OCI-LY1 (cell line): ENCODE data around the gene CHST13.

ENCODE experiments used
- CTCF ChIP-seq: fragments of 200-600 bp; sonication (generic), shearing (Covaris generic); IDR thresholded peaks from 2 replicates; pipeline ENCODE4 v1.5.1; 2017; ENCODE audit warnings: mild to moderate bottlenecking, antibody characterized with exemption, low read length, moderate library complexity, mixed read lengths
- EZH2 ChIP-seq: fragments of 200-600 bp; sonication (generic), shearing (Covaris generic); IDR thresholded peaks from 2 replicates; pipeline ENCODE4 v1.8.0; 2017; ENCODE audit warnings: borderline replicate concordance, mixed run types, mild to moderate bottlenecking, antibody characterized with exemption, low read length, moderate library complexity, mixed read lengths

- peak; percentile 93 for TF ChIP-seq CTCF
- no peak for TF ChIP-seq EZH2
Observed at GRCh38 chr3:126522363-126522788, 1.6 kb upstream of the CHST13 start.
